Measurements from ENCODE around the gene GM2A. TPM values are rescaled to one million over a fixed set of nuclear protein-coding genes. Genes with fewer than 3 reads are reported as not detected.
"Not testable (repeated sequence)": the region's sequence is repeated elsewhere in the genome, so short reads cannot be mapped to it uniquely, and the experiment has no call there.

The GM2A gene
- total and polyA plus RNA-seq, 2 donors: 36.6 to 38.4 TPM

DNA sequence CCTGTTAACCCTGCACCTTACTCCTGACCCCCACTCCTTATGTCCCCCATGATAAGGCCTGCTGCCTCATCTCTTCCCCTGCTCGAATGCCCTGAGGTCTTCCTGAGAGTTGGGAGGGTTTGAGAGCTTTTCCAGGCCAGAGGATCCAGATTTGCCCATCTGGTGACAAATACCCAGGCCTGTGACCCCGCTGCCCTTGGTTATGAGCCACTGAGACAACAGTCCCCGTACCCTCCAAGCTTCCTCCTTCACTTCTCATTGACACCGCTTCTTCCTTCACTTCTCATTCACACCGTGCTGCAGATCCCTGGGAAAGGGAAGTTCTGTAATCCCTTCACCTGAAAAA lies 593 bp downstream of the GM2A start:
- DNase-seq (ENCODE audit: low read depth in 6 of 9, low spot score in 9 of 9): no peak
- Histone ChIP-seq H3K4me3 (ENCODE audit: low read length in 2 of 2) (peak overlapping the region; percentile 50 to 75), H3K9me3 (ENCODE audit: control insufficient read depth in 2 of 2, insufficient read depth in 1 of 2, low read length in 1 of 2) (no peaks in the 10 kb centered on the region), H3K27me3 (ENCODE audit: control insufficient read depth in 2 of 2, insufficient read depth in 1 of 2, low read length in 1 of 2) (no peaks in the 10 kb centered on the region), H3K27ac (ENCODE audit: low read depth in 1 of 2, low read length in 1 of 2) (peak overlapping the region in 1 of 2 donors; percentile 69), H3K36me3 (ENCODE audit: control insufficient read depth in 2 of 2, insufficient read depth in 2 of 2, low read length in 1 of 2) (peaks cover 0 to 4% of the 10 kb centered on the region in 2 donors), H3K4me1 (ENCODE audit: control insufficient read depth in 2 of 2, insufficient read depth in 2 of 2, low read length in 2 of 2) (peaks cover 0 to 26% of the 10 kb centered on the region in 2 donors)
- 36% methylated on average over 5 of the region's 5 CpGs for WGBS

DNA sequence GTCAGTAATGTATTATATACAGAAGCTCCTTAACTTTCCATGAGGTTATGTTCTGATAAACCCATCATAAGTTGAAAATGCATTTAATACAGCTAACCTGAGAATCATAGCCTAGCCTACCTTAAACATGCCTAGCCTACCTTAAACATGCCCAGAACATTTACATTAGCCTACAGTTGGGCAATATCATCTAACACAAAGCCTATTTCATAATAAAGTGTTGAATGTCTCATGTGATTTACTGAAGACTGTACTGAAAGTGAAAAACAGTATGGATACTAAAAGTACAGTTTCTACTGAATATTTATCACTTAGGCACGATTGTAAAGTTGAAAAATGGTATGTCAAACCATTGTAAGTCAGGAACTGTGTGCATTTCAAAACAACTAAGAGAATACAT lies 1.6 kb downstream of the GM2A start:
- no peak overlapping the region for H3K4me3 ChIP-seq (ENCODE audit: low read length in 2 of 2)
- no peaks in the 10 kb centered on the region for H3K27me3 ChIP-seq (ENCODE audit: control insufficient read depth in 2 of 2, insufficient read depth in 1 of 2, low read length in 1 of 2)
- no peak overlapping the region for H3K27ac ChIP-seq (ENCODE audit: low read depth in 1 of 2, low read length in 1 of 2)
- DNase-seq (ENCODE audit: low read depth in 6 of 9, low spot score in 9 of 9): no peak
- no peaks in the 10 kb centered on the region for H3K9me3 ChIP-seq (ENCODE audit: control insufficient read depth in 2 of 2, insufficient read depth in 1 of 2, low read length in 1 of 2)
- H3K36me3 ChIP-seq (ENCODE audit: control insufficient read depth in 2 of 2, insufficient read depth in 2 of 2, low read length in 1 of 2): peaks cover 0 to 5% of the 10 kb centered on the region in 2 donors
- 97% methylated on average over 1 of the region's 1 CpG for WGBS
- H3K4me1 ChIP-seq (ENCODE audit: control insufficient read depth in 2 of 2, insufficient read depth in 2 of 2, low read length in 2 of 2): peaks cover 0 to 28% of the 10 kb centered on the region in 2 donors

DNA sequence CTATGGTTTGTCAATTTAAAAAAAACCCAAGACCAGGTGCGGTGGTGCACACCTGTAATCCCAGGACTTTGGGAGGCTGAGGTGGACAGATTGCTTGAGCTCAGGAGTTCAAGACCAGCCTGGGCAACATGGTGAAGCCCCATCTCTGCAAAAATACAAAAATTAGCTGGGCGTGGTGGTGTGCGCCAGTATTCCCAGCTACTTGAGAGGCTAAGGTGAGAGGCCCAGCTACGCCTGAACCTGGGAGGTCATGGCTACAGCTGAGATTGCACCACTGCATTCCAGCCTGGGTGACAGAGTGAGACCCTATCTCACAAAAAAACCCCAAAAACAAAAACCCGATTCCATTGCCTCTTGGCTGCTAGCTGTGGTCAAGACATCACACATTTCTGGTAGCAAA lies 2.0 kb downstream of the GM2A start:
- 97% methylated on average over 5 of the region's 5 CpGs for WGBS
- not testable (repeated sequence) for H3K27me3 ChIP-seq (ENCODE audit: control insufficient read depth in 2 of 2, insufficient read depth in 1 of 2, low read length in 1 of 2); H3K4me3 ChIP-seq (ENCODE audit: low read length in 2 of 2); DNase-seq (ENCODE audit: low read depth in 6 of 9, low spot score in 9 of 9); H3K27ac ChIP-seq (ENCODE audit: low read depth in 1 of 2, low read length in 1 of 2); H3K36me3 ChIP-seq (ENCODE audit: control insufficient read depth in 2 of 2, insufficient read depth in 2 of 2, low read length in 1 of 2); H3K9me3 ChIP-seq (ENCODE audit: control insufficient read depth in 2 of 2, insufficient read depth in 1 of 2, low read length in 1 of 2)
- H3K4me1 ChIP-seq (ENCODE audit: control insufficient read depth in 2 of 2, insufficient read depth in 2 of 2, low read length in 2 of 2): peaks cover 0 to 28% of the 10 kb centered on the region in 2 donors

DNA sequence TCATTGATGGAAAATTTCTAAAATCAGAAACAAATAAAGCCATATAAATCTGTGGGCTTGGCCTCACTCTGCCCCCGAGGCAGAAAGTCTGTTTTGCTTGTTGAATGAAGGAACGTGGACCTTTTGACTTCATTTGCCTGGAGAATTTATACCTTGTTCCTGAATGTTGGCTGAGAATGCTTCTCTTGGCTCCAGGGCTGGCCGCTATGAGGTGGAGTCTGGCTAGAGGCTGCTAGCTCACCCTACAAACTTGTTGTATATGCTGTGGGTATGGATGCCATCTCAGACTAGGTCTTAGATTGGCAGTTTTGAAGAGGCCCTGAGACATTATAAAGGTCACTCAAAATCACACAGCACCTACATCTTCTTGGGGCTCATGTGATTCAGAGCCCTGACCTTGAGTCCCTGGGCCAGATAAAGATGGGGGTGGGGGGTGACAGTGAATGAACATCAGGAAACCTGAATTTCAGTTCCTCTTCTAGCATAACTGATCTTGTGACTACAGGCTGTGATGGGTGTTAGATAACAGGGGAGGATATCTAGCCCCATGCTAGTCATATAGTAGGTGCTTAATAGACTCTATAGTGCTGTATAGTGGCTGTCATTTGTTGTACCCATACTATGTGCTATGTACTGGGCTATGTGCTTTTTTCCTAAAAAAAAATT lies 2.8 kb downstream of the GM2A start:
- WGBS: 97% methylated on average over 3 of the region's 3 CpGs
- Histone ChIP-seq H3K27ac (ENCODE audit: low read depth in 1 of 2, low read length in 1 of 2) (no peak overlapping the region), H3K4me1 (ENCODE audit: control insufficient read depth in 2 of 2, insufficient read depth in 2 of 2, low read length in 2 of 2) (peaks cover 0 to 28% of the 10 kb centered on the region in 2 donors), H3K27me3 (ENCODE audit: control insufficient read depth in 2 of 2, insufficient read depth in 1 of 2, low read length in 1 of 2) (no peaks in the 10 kb centered on the region), H3K4me3 (ENCODE audit: low read length in 2 of 2) (no peak overlapping the region), H3K9me3 (ENCODE audit: control insufficient read depth in 2 of 2, insufficient read depth in 1 of 2, low read length in 1 of 2) (no peaks in the 10 kb centered on the region), H3K36me3 (ENCODE audit: control insufficient read depth in 2 of 2, insufficient read depth in 2 of 2, low read length in 1 of 2) (peaks cover 2 to 11% of the 10 kb centered on the region in 2 donors)
- DNase-seq (ENCODE audit: low read depth in 6 of 9, low spot score in 9 of 9): no peak

DNA sequence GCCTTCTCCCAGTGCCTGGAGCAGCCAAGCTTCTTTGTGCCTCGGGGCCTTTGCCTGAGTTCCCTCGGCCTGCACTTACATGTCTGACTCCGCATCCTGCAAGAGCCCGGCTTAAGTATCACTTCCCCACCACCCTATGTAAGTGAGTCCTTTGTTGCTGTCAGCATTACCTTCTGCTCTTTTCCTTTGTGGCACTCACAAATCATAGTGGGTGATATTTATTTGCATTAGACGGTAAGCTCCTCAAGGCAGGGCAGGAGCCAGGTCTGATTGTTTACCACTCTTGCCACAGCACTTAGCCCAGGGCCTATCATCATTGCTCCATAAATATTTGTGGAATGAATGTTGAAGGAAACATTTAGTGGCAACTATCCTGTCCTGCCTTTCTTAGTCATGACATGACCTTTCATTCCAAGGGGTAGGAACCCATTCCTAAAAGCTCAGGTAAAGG lies 4.8 kb downstream of the GM2A start:
- H3K4me3 ChIP-seq (ENCODE audit: low read length in 2 of 2): no peak overlapping the region
- no peak for DNase-seq (ENCODE audit: low read depth in 6 of 9, low spot score in 9 of 9)
- no peaks in the 10 kb centered on the region for H3K27me3 ChIP-seq (ENCODE audit: control insufficient read depth in 2 of 2, insufficient read depth in 1 of 2, low read length in 1 of 2)
- H3K9me3 ChIP-seq (ENCODE audit: control insufficient read depth in 2 of 2, insufficient read depth in 1 of 2, low read length in 1 of 2): no peaks in the 10 kb centered on the region
- peaks cover 7 to 18% of the 10 kb centered on the region in 2 donors for H3K36me3 ChIP-seq (ENCODE audit: control insufficient read depth in 2 of 2, insufficient read depth in 2 of 2, low read length in 1 of 2)
- peak overlapping the region; percentile 17 to 40 for H3K27ac ChIP-seq (ENCODE audit: low read depth in 1 of 2, low read length in 1 of 2)
- peaks cover 0 to 17% of the 10 kb centered on the region in 2 donors for H3K4me1 ChIP-seq (ENCODE audit: control insufficient read depth in 2 of 2, insufficient read depth in 2 of 2, low read length in 2 of 2)
- 90% methylated on average over 5 of the region's 5 CpGs for WGBS

DNA sequence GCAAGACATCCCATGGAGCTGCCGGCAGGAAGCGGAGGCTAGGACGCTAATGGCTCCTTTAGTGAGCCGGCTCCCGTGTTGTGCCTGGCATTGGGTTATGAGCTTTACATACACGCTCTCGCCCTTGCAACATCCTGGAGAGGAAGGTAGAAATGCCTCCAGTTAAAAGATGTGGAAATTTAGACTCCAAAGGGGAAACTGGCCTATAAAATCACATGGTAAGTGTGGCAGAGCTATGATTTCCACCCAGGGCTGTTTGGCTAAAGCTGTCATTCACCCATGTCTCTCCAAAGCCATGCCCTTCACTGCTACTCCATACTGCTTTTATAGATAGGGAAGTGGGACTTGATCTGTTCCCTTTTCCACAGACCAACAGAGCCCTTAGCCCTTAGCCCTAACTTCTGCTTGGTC lies 5.2 kb downstream of the GM2A start:
- Histone ChIP-seq H3K9me3 (ENCODE audit: control insufficient read depth in 2 of 2, insufficient read depth in 1 of 2, low read length in 1 of 2) (no peaks in the 10 kb centered on the region), H3K27me3 (ENCODE audit: control insufficient read depth in 2 of 2, insufficient read depth in 1 of 2, low read length in 1 of 2) (no peaks in the 10 kb centered on the region), H3K4me3 (ENCODE audit: low read length in 2 of 2) (no peak overlapping the region), H3K36me3 (ENCODE audit: control insufficient read depth in 2 of 2, insufficient read depth in 2 of 2, low read length in 1 of 2) (peaks cover 8 to 18% of the 10 kb centered on the region in 2 donors), H3K4me1 (ENCODE audit: control insufficient read depth in 2 of 2, insufficient read depth in 2 of 2, low read length in 2 of 2) (peaks cover 0 to 16% of the 10 kb centered on the region in 2 donors), H3K27ac (ENCODE audit: low read depth in 1 of 2, low read length in 1 of 2) (peak overlapping the region in 1 of 2 donors; percentile 5)
- 96% methylated on average over 7 of the region's 7 CpGs for WGBS
- no peak for DNase-seq (ENCODE audit: low read depth in 6 of 9, low spot score in 9 of 9)

DNA sequence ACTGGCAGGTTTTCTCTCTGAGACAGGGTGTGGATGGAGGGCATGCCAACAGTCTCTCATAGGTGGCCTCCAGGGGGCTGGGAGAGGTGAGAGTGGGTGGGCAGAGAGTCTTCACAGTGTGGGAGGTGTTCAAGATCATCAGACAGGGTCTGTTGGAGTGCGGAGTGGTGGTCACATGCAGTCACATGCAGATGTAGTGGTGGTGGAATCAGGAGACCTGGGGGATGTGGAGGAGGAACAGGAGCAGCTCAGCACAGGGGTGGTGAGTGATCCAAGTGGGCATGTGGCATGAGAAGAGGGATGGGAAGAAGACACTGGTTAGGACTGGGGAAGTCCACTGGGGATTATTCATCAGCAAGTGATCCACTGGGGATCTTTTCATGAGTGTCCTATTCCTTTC lies 5.8 kb downstream of the GM2A start:
- peaks cover 0 to 10% of the 10 kb centered on the region in 2 donors for H3K4me1 ChIP-seq (ENCODE audit: control insufficient read depth in 2 of 2, insufficient read depth in 2 of 2, low read length in 2 of 2)
- WGBS: 49% methylated on average over 1 of the region's 1 CpG
- H3K36me3 ChIP-seq (ENCODE audit: control insufficient read depth in 2 of 2, insufficient read depth in 2 of 2, low read length in 1 of 2): peaks cover 8 to 23% of the 10 kb centered on the region in 2 donors
- no peak overlapping the region for H3K27ac ChIP-seq (ENCODE audit: low read depth in 1 of 2, low read length in 1 of 2)
- no peak for DNase-seq (ENCODE audit: low read depth in 6 of 9, low spot score in 9 of 9)
- no peaks in the 10 kb centered on the region for H3K27me3 ChIP-seq (ENCODE audit: control insufficient read depth in 2 of 2, insufficient read depth in 1 of 2, low read length in 1 of 2)
- H3K4me3 ChIP-seq (ENCODE audit: low read length in 2 of 2): no peak overlapping the region
- H3K9me3 ChIP-seq (ENCODE audit: control insufficient read depth in 2 of 2, insufficient read depth in 1 of 2, low read length in 1 of 2): no peaks in the 10 kb centered on the region

DNA sequence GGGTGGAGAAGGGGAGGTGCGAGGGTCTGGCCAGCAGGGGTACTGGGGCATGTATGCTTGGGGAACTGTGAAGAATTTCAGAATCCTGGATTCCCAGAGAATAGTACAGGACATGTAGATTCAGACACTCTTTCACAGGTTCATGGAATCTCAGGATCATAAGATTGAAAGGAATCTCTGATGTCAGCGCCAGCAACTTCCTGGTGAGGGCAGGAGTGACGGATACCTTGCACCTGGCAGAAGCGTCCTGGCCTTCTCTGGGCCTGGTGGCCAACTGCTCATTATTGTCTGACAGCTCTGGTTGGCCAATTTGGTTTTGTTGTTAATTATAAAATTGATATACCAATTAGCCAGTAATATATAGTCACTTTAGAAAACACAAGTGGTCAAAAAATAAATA lies 6.9 kb downstream of the GM2A start:
- Histone ChIP-seq H3K4me1 (ENCODE audit: control insufficient read depth in 2 of 2, insufficient read depth in 2 of 2, low read length in 2 of 2) (peaks cover 0 to 7% of the 10 kb centered on the region in 2 donors), H3K27me3 (ENCODE audit: control insufficient read depth in 2 of 2, insufficient read depth in 1 of 2, low read length in 1 of 2) (no peaks in the 10 kb centered on the region), H3K4me3 (ENCODE audit: low read length in 2 of 2) (no peak overlapping the region), H3K9me3 (ENCODE audit: control insufficient read depth in 2 of 2, insufficient read depth in 1 of 2, low read length in 1 of 2) (no peaks in the 10 kb centered on the region), H3K27ac (ENCODE audit: low read depth in 1 of 2, low read length in 1 of 2) (no peak overlapping the region), H3K36me3 (ENCODE audit: control insufficient read depth in 2 of 2, insufficient read depth in 2 of 2, low read length in 1 of 2) (peaks cover 8 to 26% of the 10 kb centered on the region in 2 donors)
- WGBS: 97% methylated on average over 4 of the region's 4 CpGs
- DNase-seq (ENCODE audit: low read depth in 6 of 9, low spot score in 9 of 9): no peak

DNA sequence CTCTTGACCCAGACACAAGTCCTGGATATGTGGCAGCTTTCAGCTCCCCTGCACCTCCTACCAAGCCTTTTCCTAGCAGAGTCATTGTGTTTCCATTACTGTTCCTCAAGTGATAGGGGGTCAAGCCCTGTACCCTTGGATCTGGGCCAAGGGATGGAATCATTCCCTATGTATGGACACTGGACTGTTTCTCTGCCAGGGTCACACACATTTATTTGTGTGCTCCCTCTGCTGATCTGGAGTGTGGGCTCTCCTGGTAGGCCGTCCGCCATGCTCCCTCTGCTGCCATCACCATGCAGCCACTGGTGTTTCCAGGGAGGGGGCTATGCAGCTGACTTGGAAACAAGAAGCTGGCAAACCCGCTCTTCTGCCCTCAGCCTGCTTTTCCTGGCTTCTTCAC lies 9.5 kb downstream of the GM2A start:
- Histone ChIP-seq H3K36me3 (ENCODE audit: control insufficient read depth in 2 of 2, insufficient read depth in 2 of 2, low read length in 1 of 2) (peaks cover 18 to 33% of the 10 kb centered on the region in 2 donors), H3K4me1 (ENCODE audit: control insufficient read depth in 2 of 2, insufficient read depth in 2 of 2, low read length in 2 of 2) (peaks cover 0 to 3% of the 10 kb centered on the region in 2 donors)
- 99% methylated on average over 3 of the region's 3 CpGs for WGBS

More for the DNA sequence above, 9.5 kb downstream of the GM2A start:
- Histone ChIP-seq H3K4me3 (ENCODE audit: low read length in 2 of 2) (no peak overlapping the region), H3K9me3 (ENCODE audit: control insufficient read depth in 2 of 2, insufficient read depth in 1 of 2, low read length in 1 of 2) (no peaks in the 10 kb centered on the region), H3K27me3 (ENCODE audit: control insufficient read depth in 2 of 2, insufficient read depth in 1 of 2, low read length in 1 of 2) (no peaks in the 10 kb centered on the region), H3K27ac (ENCODE audit: low read depth in 1 of 2, low read length in 1 of 2) (no peak overlapping the region)
- DNase-seq (ENCODE audit: low read depth in 6 of 9, low spot score in 9 of 9): no peak
